HK-2 (cell line): ENCODE measurements around the gene TNFAIP8L1.
A peak's percentile ranks its signal among the peaks of the same experiment; 100 is the strongest.
"Not testable (repeated sequence)": the region's sequence is repeated elsewhere in the genome, so short reads cannot be mapped to it uniquely, and the experiment has no call there.

Experiments used
- DNase-seq: peaks from one replicate; pipeline ENCODE4 v3.0.0-alpha.2; 2018; ENCODE audit not compliant: unreplicated experiment

Gene TNFAIP8L1

GRCh38 chr19:4678881-4679790, 39.8 kb downstream of the TNFAIP8L1 start:
- no peak for DNase-seq

- not testable (repeated sequence) for DNase-seq
Measured at GRCh38 chr19:4680021-4680420, 40.7 kb downstream of the TNFAIP8L1 start.

- DNase-seq = no peak
Measured at GRCh38 chr19:4682417-4683200, 43.3 kb downstream of the TNFAIP8L1 start.

GRCh38 chr19:4684312-4685095, 45.2 kb downstream of the TNFAIP8L1 start:
- DNase-seq = no peak

GRCh38 chr19:4686700-4687099, 47.4 kb downstream of the TNFAIP8L1 start:
- DNase-seq = no peak

- DNase-seq = no peak
Measured at GRCh38 chr19:4687396-4687795, 48.1 kb downstream of the TNFAIP8L1 start.

GRCh38 chr19:4688587-4688986, 49.3 kb downstream of the TNFAIP8L1 start:
- DNase-seq = no peak

GRCh38 chr19:4689403-4689802, 50.1 kb downstream of the TNFAIP8L1 start:
- DNase-seq = no peak

- DNase-seq = no peak
Measured at GRCh38 chr19:4690361-4690760, 51.0 kb downstream of the TNFAIP8L1 start.

GRCh38 chr19:4691373-4691772, 52.1 kb downstream of the TNFAIP8L1 start:
- DNase-seq = no peak

- no peak for DNase-seq
Measured at GRCh38 chr19:4692251-4693077, 53.1 kb downstream of the TNFAIP8L1 start.

- no peak for DNase-seq
Measured at GRCh38 chr19:4693078-4693350, 53.7 kb downstream of the TNFAIP8L1 start.

- DNase-seq = no peak
Measured at GRCh38 chr19:4693471-4694121, 54.3 kb downstream of the TNFAIP8L1 start.

- DNase-seq = peak; percentile 98
Measured at GRCh38 chr19:4694211-4694987, 55.1 kb downstream of the TNFAIP8L1 start.

GRCh38 chr19:4695224-4695731, 56.0 kb downstream of the TNFAIP8L1 start:
- DNase-seq = no peak

GRCh38 chr19:4697304-4697703, 58.0 kb downstream of the TNFAIP8L1 start:
- no peak for DNase-seq

GRCh38 chr19:4699826-4700692, 60.7 kb downstream of the TNFAIP8L1 start:
- no peak for DNase-seq

- no peak for DNase-seq
Measured at GRCh38 chr19:4700693-4700970, 61.3 kb downstream of the TNFAIP8L1 start.

GRCh38 chr19:4701557-4701956, 62.2 kb downstream of the TNFAIP8L1 start:
- no peak for DNase-seq
